ENCODE measurements around the gene DDB1. TPM values are rescaled to one million over a fixed set of nuclear protein-coding genes. Genes with fewer than 3 reads are reported as not detected.

The DDB1 gene
- total RNA-seq, 1 experiment from 2014 or later, result 297 TPM

- H2BK20ac ChIP-seq (ENCODE audit: low read depth, low read length, poor library complexity, severe bottlenecking), result no peak overlapping the region
- H3K27ac ChIP-seq (ENCODE audit: insufficient read length, low read depth, low read length), result no peak overlapping the region
- no peak for TF ChIP-seq CTCF (conservative IDR thresholded peaks at IDR 0.05)
- no peak overlapping the region for H4K8ac ChIP-seq (replicated peaks; ENCODE audit: insufficient read length, low read depth, low read length)
- no peaks in the 10 kb centered on the region for H3K23me2 ChIP-seq (ENCODE audit: insufficient read length, low read depth, low read length, poor library complexity, severe bottlenecking)
- Mint-ChIP-seq H3K9me3 (peaks cover 33 to 37% of the 10 kb centered on the region in 2 experiments), H3K4me1 (peaks cover 2 to 12% of the 10 kb centered on the region in 2 experiments; a peak in 3 of 4 replicates), H3K27me3 (ENCODE audit: low read depth) (no peaks in the 10 kb centered on the region), H3K36me3 (ENCODE audit: insufficient read depth in 1 of 3, low read depth in 3 of 3) (peaks cover 46 to 60% (median 59%) of the 10 kb centered on the region in 3 experiments), H3K27ac (no peak overlapping the region), H3K4me3 (no peak overlapping the region)
- H4K91ac ChIP-seq (ENCODE audit: insufficient read length, low read depth, low read length), result no peak overlapping the region
- H3K18ac ChIP-seq (ENCODE audit: insufficient read length, low read depth, low read length), result no peak overlapping the region
- no peaks in the 10 kb centered on the region for H3K4me1 ChIP-seq (ENCODE audit: insufficient read depth, low read length)
- no peak overlapping the region for H2BK5ac ChIP-seq (ENCODE audit: insufficient read length, low read length)
- peaks cover 15% of the 10 kb centered on the region for H3K9me3 ChIP-seq (ENCODE audit: control insufficient read depth, low read depth, low read length)
- no peak overlapping the region for H2AK5ac ChIP-seq (ENCODE audit: insufficient read length, low read length)
- no peaks in the 10 kb centered on the region for H3K27me3 ChIP-seq (ENCODE audit: insufficient read depth, low read length)
- no peak overlapping the region for H2BK12ac ChIP-seq (ENCODE audit: insufficient read length, low read depth, low read length)
- H3K9ac ChIP-seq (ENCODE audit: extremely low read depth, insufficient read length, low read length), result no peak overlapping the region
- H3K4ac ChIP-seq (ENCODE audit: low read depth, low read length), result no peak overlapping the region
- H3K79me1 ChIP-seq (ENCODE audit: insufficient read depth, low read depth, low read length, poor library complexity, severe bottlenecking), result no peaks in the 10 kb centered on the region
- H4K5ac ChIP-seq (ENCODE audit: insufficient read length, low read depth, low read length), result no peak overlapping the region
- no peaks in the 10 kb centered on the region for H4K20me1 ChIP-seq (ENCODE audit: control insufficient read depth, insufficient read depth, insufficient read length)
- H3K79me2 ChIP-seq (ENCODE audit: insufficient read depth, low read length), result no peaks in the 10 kb centered on the region
- H3T11ph ChIP-seq (ENCODE audit: low read length), result no peak overlapping the region
- H2BK120ac ChIP-seq (ENCODE audit: low read depth, low read length, poor library complexity, severe bottlenecking), result no peak overlapping the region
- H3K14ac ChIP-seq (ENCODE audit: insufficient read depth, low read length), result no peak overlapping the region
- H2AFZ ChIP-seq (ENCODE audit: low read length), result no peak overlapping the region
- no peak overlapping the region for H3K56ac ChIP-seq (ENCODE audit: insufficient read length, low read depth, low read length)
- no CpG with 5 or more reads among the region's 6 CpGs for WGBS (ENCODE audit: extremely low coverage, insufficient read length, low lambda C conversion rate)
- H3K23ac ChIP-seq (ENCODE audit: insufficient read length, low read depth, low read length), result no peak overlapping the region
- H2BK15ac ChIP-seq (ENCODE audit: low read depth, low read length), result no peak overlapping the region
- no peak for DNase-seq
- H3K4me2 ChIP-seq (ENCODE audit: insufficient read depth, insufficient read length, low read length), result no peak overlapping the region
Observed at GRCh38 chr11:61375761-61376108, 42.8 kb upstream of the DDB1 start.
